WERI-Rb-1 (cell line): Measurements from ENCODE around the gene APOBEC3A.

Experiments used
- DNase-seq: peaks from one replicate; pipeline ENCODE4 v3.0.0-alpha.2; 2020
- H3K27ac ChIP-seq: fragments of 250-450 bp; sonication (Bioruptor Pico); 2 replicates; pipeline ENCODE4 v1.5.1; 2020; ENCODE audit warnings: mild to moderate bottlenecking, moderate library complexity
- H3K27me3 ChIP-seq: fragments of 250-450 bp; sonication (Bioruptor Pico); 2 replicates; pipeline ENCODE4 v1.5.1; 2021; ENCODE audit warnings: mild to moderate bottlenecking, low read depth, moderate library complexity; ENCODE audit not compliant: insufficient read depth, severe bottlenecking
- H3K36me3 ChIP-seq: fragments of 250-450 bp; sonication (Bioruptor Pico); 2 replicates; pipeline ENCODE4 v1.5.1; 2020; ENCODE audit warnings: mild to moderate bottlenecking, moderate library complexity
- H3K4me3 ChIP-seq: 2 replicates; pipeline ENCODE4 v1.5.1; 2011; ENCODE audit warnings: low read depth, mild to moderate bottlenecking, control low read depth, low read length
- H3K9me3 ChIP-seq: fragments of 250-450 bp; sonication (Bioruptor Pico); 2 replicates; pipeline ENCODE4 v1.5.1; 2021; ENCODE audit warnings: mild to moderate bottlenecking, moderate library complexity; ENCODE audit not compliant: severe bottlenecking
- CTCF ChIP-seq: IDR thresholded peaks from 2 replicates; pipeline ENCODE4 v1.5.1; 2011; ENCODE audit warnings: low read depth, mild to moderate bottlenecking, control low read depth, inconsistent platforms, low read length

The APOBEC3A gene

GRCh38 chr22:39010946-39011345, 53.5 kb downstream of the APOBEC3A start:
- DNase-seq = no peak
- no peak for TF ChIP-seq CTCF
- Histone ChIP-seq H3K4me3 (no peak overlapping the region), H3K9me3 (no peaks in the 10 kb centered on the region), H3K27ac (no peak overlapping the region), H3K27me3 (no peaks in the 10 kb centered on the region), H3K36me3 (no peaks in the 10 kb centered on the region)
